ENCODE measurements around the gene RBM24. TPM values are rescaled to one million over a fixed set of nuclear protein-coding genes. Genes with fewer than 3 reads are reported as not detected.
A peak's percentile ranks its signal among the peaks of the same experiment; 100 is the strongest.

The RBM24 gene
- total RNA-seq (2014; rRNA removed; shearing (Covaris generic)) (not detected in 2 replicates), total RNA-seq (2022) (not detected in 2 replicates), Bru-seq, nascent RNA (not detected), BruChase-seq, experiment 1, labeled RNA remaining after a 6-hour chase (not detected), BruChase-seq, experiment 2, labeled RNA remaining after a 2-hour chase (percentile 8 among the genes with signal in this experiment)
- long read RNA-seq = 0 reads

DNA sequence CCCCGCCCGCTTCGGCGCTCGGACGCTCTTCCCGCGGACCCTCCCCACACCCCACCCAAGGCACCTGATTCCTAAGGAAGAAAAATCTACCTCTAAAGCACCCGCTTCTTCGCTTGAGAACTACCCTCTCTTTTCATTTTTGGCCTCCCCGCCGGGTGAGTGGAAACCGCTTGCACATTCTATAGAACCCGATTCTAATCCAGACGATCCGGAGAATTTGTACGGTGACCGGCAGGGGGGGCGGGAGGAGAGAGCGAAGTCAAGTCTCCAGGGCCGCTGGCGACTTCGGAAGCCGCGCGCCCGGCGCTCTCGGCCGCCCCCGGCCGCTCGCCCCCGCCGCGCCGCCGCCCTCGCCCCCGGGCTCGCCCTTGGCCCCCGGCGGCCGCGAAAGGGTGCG lies at the start of gene RBM24:
TSS of gene RBM24 (plus strand) at position 262 of the 397 bp plus-strand sequence. CDS start 221 bp downstream, outside the sequence.
- Histone ChIP-seq H3K4me2 (ENCODE audit: low read length) (no peak within 1 kb of the TSS), H3K27ac (ENCODE audit: low read depth, low read length, poor library complexity, severe bottlenecking) (no peak within 1 kb of the TSS), H3K4me1 (ENCODE audit: insufficient read depth, low read length, poor library complexity, severe bottlenecking) (no peaks in the 10 kb centered on the region), H2AFZ (ENCODE audit: low read length) (no peak within 1 kb of the TSS), H3K9me2 (ENCODE audit: insufficient read depth, low read length) (no peaks in the 10 kb centered on the region), H3K36me3 (ENCODE audit: insufficient read depth, low read length) (no peaks in the 10 kb centered on the region), H3K79me2 (ENCODE audit: insufficient read depth, low read depth, low read length) (no peaks in the 10 kb centered on the region), H3K4me3 (ENCODE audit: low read depth, low read length, poor library complexity, severe bottlenecking) (no peak within 1 kb of the TSS), H4K20me1 (ENCODE audit: insufficient read depth, low read length) (no peaks in the 10 kb centered on the region), H3K9me3 (ENCODE audit: low read length) (no peaks in the 10 kb centered on the region)
- POLR2A ChIA-PET = no interaction called here
- TF ChIP-seq, protein P1, sequence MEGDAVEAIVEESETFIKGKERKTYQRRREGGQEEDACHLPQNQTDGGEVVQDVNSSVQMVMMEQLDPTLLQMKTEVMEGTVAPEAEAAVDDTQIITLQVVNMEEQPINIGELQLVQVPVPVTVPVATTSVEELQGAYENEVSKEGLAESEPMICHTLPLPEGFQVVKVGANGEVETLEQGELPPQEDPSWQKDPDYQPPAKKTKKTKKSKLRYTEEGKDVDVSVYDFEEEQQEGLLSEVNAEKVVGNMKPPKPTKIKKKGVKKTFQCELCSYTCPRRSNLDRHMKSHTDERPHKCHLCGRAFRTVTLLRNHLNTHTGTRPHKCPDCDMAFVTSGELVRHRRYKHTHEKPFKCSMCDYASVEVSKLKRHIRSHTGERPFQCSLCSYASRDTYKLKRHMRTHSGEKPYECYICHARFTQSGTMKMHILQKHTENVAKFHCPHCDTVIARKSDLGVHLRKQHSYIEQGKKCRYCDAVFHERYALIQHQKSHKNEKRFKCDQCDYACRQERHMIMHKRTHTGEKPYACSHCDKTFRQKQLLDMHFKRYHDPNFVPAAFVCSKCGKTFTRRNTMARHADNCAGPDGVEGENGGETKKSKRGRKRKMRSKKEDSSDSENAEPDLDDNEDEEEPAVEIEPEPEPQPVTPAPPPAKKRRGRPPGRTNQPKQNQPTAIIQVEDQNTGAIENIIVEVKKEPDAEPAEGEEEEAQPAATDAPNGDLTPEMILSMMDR (conservative IDR thresholded peaks at IDR 0.05; ENCODE audit: low read length) = no peak
- TF ChIP-seq EZH2phosphoT487 (IDR thresholded peaks at IDR 0.05; ENCODE audit: borderline replicate concordance, low read depth, low read length) = no peak
- no TSS peak for BruUV-seq (replicated peaks)
- intact Hi-C loops (cut with micrococcal nuclease; ENCODE audit: unreplicated experiment) = no loop called here
- no peak for DNase-seq (ENCODE audit: low spot score)
- CTCF ChIA-PET (ENCODE audit: unreplicated experiment) = no interaction called here

DNA sequence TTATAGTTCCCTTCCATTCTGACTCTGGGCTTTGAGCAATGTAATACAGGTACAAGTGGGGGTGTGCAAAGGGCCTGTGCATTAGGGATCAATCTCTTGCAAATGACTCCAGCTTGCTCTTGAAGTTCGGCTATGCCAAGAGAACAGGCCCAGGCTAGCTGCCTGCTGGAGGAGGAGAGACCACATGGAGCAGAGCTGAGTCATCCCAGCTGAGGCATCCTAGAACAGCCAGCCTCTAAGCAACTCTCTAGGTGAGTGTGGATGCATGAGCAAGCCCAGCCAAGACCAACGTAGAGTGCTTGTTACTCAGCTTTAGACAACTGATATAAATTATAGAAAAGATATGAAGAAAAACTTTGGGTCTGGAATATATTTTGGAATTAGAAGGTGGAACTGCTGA lies 47.6 kb upstream of the RBM24 start:
- no peaks in the 10 kb centered on the region for H3K79me2 ChIP-seq (ENCODE audit: insufficient read depth, low read depth, low read length)
- H3K27ac ChIP-seq (ENCODE audit: low read depth, low read length, poor library complexity, severe bottlenecking) = no peak overlapping the region
- no peak overlapping the region for H3K4me2 ChIP-seq (ENCODE audit: low read length)
- no peaks in the 10 kb centered on the region for H3K9me2 ChIP-seq (ENCODE audit: insufficient read depth, low read length)
- no peaks in the 10 kb centered on the region for H3K9me3 ChIP-seq (ENCODE audit: low read length)
- no peaks in the 10 kb centered on the region for H4K20me1 ChIP-seq (ENCODE audit: insufficient read depth, low read length)
- H3K36me3 ChIP-seq (ENCODE audit: insufficient read depth, low read length) = no peaks in the 10 kb centered on the region
- no TSS peak for BruUV-seq (replicated peaks)
- TF ChIP-seq, protein P1 (conservative IDR thresholded peaks at IDR 0.05; ENCODE audit: low read length) = no peak
- TF ChIP-seq EZH2phosphoT487 (IDR thresholded peaks at IDR 0.05; ENCODE audit: borderline replicate concordance, low read depth, low read length) = no peak
- no peak for DNase-seq (ENCODE audit: low spot score)
- ChIA-PET CTCF (ENCODE audit: unreplicated experiment) (no interaction called here), POLR2A (interaction anchor here (0.7 kb wide), 1 partner anchor 65 kb away, joined by 3 read pairs; no protein-coding TSS in a partner anchor)
- H3K4me3 ChIP-seq (ENCODE audit: low read depth, low read length, poor library complexity, severe bottlenecking) = no peak overlapping the region
- no peak overlapping the region for H2AFZ ChIP-seq (ENCODE audit: low read length)
- H3K4me1 ChIP-seq (ENCODE audit: insufficient read depth, low read length, poor library complexity, severe bottlenecking) = no peaks in the 10 kb centered on the region
- intact Hi-C loops (cut with micrococcal nuclease; ENCODE audit: unreplicated experiment) = no loop called here

DNA sequence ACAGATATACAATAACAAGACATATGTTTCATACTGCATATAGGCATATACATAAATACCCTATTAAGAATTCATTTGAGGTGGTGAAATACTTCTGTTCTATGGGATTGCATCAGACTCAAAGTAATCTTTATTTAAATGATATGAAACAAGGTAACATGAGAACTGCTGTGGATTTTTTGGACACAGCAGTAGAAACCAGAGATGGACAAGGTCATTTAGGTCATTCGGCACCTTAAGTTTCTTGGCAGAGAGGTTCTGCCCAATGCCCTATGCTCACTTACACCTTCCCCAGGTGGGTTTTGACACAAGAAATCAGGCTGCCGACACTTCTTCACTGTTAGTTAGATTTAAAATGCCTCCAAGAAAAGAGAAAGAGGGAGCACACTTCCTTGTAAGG lies 43.9 kb upstream of the RBM24 start:
- H2AFZ ChIP-seq (ENCODE audit: low read length) = no peak overlapping the region
- DNase-seq (ENCODE audit: low spot score) = no peak
- no peak overlapping the region for H3K27ac ChIP-seq (ENCODE audit: low read depth, low read length, poor library complexity, severe bottlenecking)
- H3K79me2 ChIP-seq (ENCODE audit: insufficient read depth, low read depth, low read length) = no peaks in the 10 kb centered on the region
- no peaks in the 10 kb centered on the region for H4K20me1 ChIP-seq (ENCODE audit: insufficient read depth, low read length)
- H3K36me3 ChIP-seq (ENCODE audit: insufficient read depth, low read length) = no peaks in the 10 kb centered on the region
- H3K4me1 ChIP-seq (ENCODE audit: insufficient read depth, low read length, poor library complexity, severe bottlenecking) = no peaks in the 10 kb centered on the region
- no peak overlapping the region for H3K4me3 ChIP-seq (ENCODE audit: low read depth, low read length, poor library complexity, severe bottlenecking)
- no peaks in the 10 kb centered on the region for H3K9me3 ChIP-seq (ENCODE audit: low read length)
- BruUV-seq (replicated peaks) = no TSS peak
- intact Hi-C loops (cut with micrococcal nuclease; ENCODE audit: unreplicated experiment) = no loop called here
- POLR2A ChIA-PET = no interaction called here
- no peak overlapping the region for H3K4me2 ChIP-seq (ENCODE audit: low read length)
- no peak for TF ChIP-seq EZH2phosphoT487 (IDR thresholded peaks at IDR 0.05; ENCODE audit: borderline replicate concordance, low read depth, low read length)
- TF ChIP-seq, protein P1 (conservative IDR thresholded peaks at IDR 0.05; ENCODE audit: low read length) = no peak
- CTCF ChIA-PET (ENCODE audit: unreplicated experiment) = no interaction called here
- H3K9me2 ChIP-seq (ENCODE audit: insufficient read depth, low read length) = no peaks in the 10 kb centered on the region

All from OCI-LY7 (cell line).